Measurements from ENCODE around the gene TNKS1BP1.

GRCh38 chr11:57256119-57256518, 68.6 kb downstream of the TNKS1BP1 start:
- no peak for TF ChIP-seq CTCF (IDR thresholded peaks at IDR 0.05; ENCODE audit: poor library complexity)
- no peak for TF ChIP-seq EZH2 (IDR thresholded peaks at IDR 0.05; ENCODE audit: borderline replicate concordance)
